Kidney capillary endothelial cell (primary cell): ENCODE results near the gene GTPBP10.

Experiments used
- DNase-seq: peaks from one replicate; pipeline ENCODE4 v3.0.0-alpha.2; 2018; ENCODE audit warnings: low spot score

GTPBP10 gene

GRCh38 chr7:90351987-90352386, 5.5 kb downstream of the GTPBP10 start:
- no peak for DNase-seq

- DNase-seq = peak; percentile 86
Measured at GRCh38 chr7:90383422-90383821, 36.9 kb downstream of the GTPBP10 start.

- DNase-seq = peak; percentile 60
Measured at GRCh38 chr7:90383861-90384260, 37.3 kb downstream of the GTPBP10 start.

- DNase-seq = peak; percentile 26
Measured at GRCh38 chr7:90384433-90384832, 37.9 kb downstream of the GTPBP10 start.

GRCh38 chr7:90387470-90388240, 41.1 kb downstream of the GTPBP10 start:
- no peak for DNase-seq

GRCh38 chr7:90390926-90391325, 44.4 kb downstream of the GTPBP10 start:
- DNase-seq = no peak

GRCh38 chr7:90391488-90391887, 45.0 kb downstream of the GTPBP10 start:
- no peak for DNase-seq

- no peak for DNase-seq
Measured at GRCh38 chr7:90396420-90396819, 49.9 kb downstream of the GTPBP10 start.

GRCh38 chr7:90401989-90402388, 55.5 kb downstream of the GTPBP10 start:
- DNase-seq = no peak

- no peak for DNase-seq
Measured at GRCh38 chr7:90402785-90403173, 56.3 kb downstream of the GTPBP10 start.

- peak; percentile 45 for DNase-seq
Measured at GRCh38 chr7:90403174-90404113, 56.9 kb downstream of the GTPBP10 start, which contains the start of gene CLDN12. Gene CLDN12 (plus strand): TSS chr7:90403461. CDS start chr7:90412677, 9,216 bp downstream.

- DNase-seq = no peak
Measured at GRCh38 chr7:90404777-90405176, 58.3 kb downstream of the GTPBP10 start.

- DNase-seq = no peak
Measured at GRCh38 chr7:90407484-90407821, 60.9 kb downstream of the GTPBP10 start.

- DNase-seq = no peak
Measured at GRCh38 chr7:90408142-90408541, 61.6 kb downstream of the GTPBP10 start.

GRCh38 chr7:90409667-90410066, 63.2 kb downstream of the GTPBP10 start:
- DNase-seq = no peak

GRCh38 chr7:90411510-90411909, 65.0 kb downstream of the GTPBP10 start:
- peak; percentile 70 for DNase-seq

- DNase-seq = no peak
Measured at GRCh38 chr7:90412458-90413184, 66.1 kb downstream of the GTPBP10 start.

- no peak for DNase-seq
Measured at GRCh38 chr7:90413185-90413528, 66.6 kb downstream of the GTPBP10 start.

GRCh38 chr7:90421651-90422050, 75.1 kb downstream of the GTPBP10 start:
- DNase-seq = no peak

- DNase-seq = no peak
Measured at GRCh38 chr7:90424720-90425119, 78.2 kb downstream of the GTPBP10 start.

GRCh38 chr7:90425376-90425775, 78.9 kb downstream of the GTPBP10 start:
- no peak for DNase-seq
